ENCODE measurements around the gene SH3GL2.

Gene SH3GL2

GRCh38 chr9:17665450-17665849 is 86.6 kb downstream of the SH3GL2 start:
- DNase-seq = no peak

DNA sequence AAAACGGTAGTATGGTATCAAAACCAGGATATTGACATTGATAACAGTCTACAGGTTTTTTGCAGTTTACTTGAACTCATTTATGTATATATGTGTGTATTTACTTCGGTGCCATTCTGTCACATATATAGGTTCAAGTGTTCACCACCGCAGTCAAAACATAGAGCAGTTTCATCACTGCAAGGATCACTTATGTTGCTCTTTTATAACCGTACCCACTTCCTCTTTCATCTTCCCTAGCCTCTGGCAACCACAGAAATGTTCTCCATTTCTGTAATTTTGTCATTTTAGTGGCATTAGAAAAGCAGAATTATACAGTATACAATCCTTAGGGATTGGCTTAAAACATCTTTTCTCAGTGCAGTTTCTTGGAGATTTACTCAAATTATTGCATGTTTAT is 90.3 kb downstream of the SH3GL2 start:
- DNase-seq = no peak

GRCh38 chr9:17682684-17683083 is 103.8 kb downstream of the SH3GL2 start:
- DNase-seq = no peak

DNA sequence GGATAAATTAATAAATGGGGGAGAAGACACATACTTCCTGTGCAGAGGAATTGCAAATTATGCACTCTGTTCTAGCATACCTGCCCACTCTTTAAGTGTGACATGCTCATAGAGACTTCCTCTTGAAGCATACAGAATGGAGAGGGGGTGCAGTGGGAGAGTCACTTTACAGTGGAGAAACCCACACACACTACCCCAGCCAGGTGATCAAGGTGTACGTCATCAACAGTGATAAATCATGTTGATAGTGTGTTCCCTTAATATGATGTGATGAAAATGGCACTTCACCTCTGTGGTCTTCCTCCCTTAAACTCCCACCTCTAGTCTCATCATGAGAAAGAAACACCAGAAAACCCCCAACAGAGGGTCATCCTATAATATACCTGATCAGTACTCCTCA is 110.0 kb downstream of the SH3GL2 start:
- no peak for DNase-seq

DNA sequence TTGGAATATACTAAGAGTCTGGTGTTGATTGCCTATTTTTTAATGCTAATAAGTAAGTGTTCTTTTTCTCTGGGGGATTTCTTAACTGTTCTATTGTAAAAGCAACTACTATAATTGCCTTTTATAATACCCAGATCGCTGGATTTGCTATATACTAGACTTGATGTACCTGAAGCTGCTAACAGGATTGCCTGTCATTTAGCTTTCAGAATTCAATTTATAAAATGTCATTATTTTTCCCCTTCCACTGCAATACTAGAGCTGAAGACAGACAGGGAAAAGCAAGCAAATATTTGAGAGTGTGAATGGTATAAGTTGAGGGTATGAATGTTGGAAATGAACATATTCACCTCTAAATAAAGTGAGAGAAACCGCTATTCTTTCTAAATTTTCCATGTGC is 115.5 kb downstream of the SH3GL2 start:
- no peak for DNase-seq

GRCh38 chr9:17695482-17695881 is 116.6 kb downstream of the SH3GL2 start:
- DNase-seq = no peak

DNA sequence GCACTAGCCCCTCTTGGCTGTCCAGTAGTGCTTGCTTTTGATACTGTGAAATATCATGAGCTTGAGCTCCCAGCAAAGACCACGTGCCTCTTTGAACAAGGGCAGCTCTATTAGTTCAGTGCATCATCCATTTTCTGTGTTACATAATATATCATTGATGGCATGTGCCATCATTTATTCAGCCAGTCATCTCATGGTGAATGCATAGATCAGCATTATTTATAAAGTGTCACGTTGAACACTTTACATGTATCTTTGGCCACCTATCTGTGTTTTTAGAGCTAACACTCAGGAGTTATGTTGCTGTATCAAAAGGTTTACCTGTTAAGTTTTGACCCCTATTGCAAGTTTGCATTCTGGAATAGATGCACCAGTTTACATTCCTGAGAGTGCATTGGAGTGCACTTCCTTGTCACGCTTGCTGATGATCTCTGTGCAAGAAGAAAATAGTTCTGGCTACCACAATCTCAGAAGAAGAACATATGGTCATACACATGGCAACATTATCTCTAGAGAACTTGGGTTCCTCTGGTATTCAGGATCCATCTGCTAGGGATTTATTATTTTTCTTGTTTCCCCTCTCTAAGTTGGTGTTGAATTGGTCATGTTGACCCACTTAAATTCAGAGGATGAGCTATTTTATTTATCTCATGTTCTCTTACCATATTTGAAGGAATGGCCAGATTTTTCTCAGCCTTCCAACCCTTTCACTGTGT is 120.9 kb downstream of the SH3GL2 start:
- no peak for DNase-seq

- DNase-seq = no peak
These were observed 127.5 kb downstream of the SH3GL2 start for GRCh38 chr9:17706347-17706746.

DNA sequence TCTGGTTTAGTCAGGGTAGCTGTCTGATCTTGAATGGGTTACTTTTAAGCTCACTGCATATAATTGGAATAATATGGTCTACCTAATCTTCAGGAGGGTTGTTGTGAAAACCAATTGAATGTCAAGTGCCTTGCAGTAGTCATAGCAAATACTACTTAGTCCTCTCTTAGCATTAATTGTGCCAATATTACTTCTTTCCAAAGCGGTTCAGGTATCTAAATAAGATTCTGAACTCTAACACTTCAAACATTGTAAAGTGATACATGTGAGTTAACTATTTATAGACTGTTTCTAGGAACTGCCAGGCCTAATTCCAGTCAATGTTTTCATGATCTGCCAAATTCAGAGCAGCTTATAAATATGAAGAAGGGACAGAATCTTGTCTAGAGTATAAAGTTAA is 140.2 kb downstream of the SH3GL2 start:
- DNase-seq = no peak

DNA sequence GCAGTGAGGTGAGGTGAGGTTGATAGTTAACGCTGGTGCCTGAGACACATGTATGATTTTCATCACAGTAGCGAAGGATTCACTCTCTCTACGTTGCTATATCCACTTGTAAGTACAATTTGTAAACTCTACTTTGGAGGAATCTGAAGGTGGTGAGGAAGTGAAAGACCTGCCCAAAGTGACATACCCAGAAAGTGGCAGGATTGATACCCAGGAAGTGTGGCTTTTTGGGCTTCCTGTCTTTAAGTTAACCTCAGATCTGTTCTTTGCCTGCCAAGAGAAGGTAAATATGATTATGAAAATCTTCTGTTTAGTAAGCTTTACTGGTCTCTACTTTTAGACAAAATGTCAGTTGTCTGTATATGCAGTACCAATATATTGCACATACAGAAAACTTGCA is 143.1 kb downstream of the SH3GL2 start:
- DNase-seq = no peak

DNA sequence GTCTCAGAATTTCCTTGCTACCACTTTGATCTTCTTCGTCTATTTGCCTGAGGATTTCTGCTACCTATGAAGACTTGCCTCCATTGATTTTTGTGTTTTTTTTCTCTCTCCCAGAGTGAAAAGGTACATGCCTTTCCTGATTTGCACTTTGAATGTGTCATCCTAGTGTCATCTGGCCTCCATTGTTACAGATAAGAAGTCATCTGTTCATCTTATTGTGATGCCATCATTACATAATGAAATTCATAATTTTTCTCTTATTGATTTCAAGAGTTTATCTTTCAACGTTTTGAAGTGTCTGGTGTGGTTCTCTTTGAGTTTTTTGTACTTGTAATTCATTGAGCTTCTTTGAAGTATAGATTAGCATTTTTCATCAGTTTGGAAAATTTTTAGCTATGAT is 144.8 kb downstream of the SH3GL2 start:
- DNase-seq = no peak

DNA sequence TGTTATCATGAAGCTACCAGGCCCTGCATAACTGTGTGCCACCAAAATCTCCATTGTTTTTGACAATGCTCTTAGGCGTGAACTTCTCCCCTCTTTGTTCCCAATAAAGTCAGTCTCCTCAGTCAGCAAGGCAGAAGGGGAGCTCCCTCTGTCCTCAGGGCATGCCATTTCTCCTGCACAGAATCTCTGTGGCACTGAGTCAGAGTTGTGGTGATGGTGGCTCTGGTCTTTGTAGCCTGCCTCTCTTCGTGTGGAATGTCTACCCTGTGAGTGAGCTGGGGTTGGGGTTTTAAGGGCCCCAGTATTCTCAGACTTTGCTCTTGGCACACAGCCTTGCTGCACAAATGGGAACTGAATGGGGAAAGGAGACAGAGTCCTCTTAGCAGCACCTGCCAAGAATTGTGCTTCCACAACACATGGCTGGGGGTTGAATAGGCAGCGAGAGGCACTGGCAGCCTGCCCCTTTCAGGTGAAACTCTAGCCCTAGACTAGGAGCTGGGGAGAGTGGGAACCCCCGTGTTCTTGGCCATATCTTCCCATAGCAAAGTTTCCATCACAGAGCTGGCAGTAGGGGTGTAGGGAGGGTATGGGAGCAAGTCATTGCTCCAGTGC is 146.6 kb downstream of the SH3GL2 start:
- DNase-seq = no peak

DNA sequence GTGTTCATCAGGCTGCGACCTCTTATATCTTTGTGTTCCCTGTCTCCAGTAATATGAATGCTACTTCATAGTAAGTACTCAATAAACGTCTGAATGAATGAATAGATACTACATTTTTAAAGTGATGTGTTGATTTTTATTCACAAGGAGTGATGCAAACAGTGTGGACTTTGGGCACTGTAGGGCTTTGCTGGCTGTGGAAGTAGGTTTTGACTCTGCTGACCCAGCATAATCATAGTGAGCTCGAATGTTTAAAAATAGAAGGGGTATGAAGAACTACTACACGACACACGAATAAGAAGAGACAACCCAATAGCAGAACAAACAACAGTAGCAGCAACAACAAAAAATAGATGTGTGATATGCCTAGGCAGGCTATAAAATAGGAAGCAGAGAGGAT is 147.4 kb downstream of the SH3GL2 start:
- DNase-seq = no peak

DNA sequence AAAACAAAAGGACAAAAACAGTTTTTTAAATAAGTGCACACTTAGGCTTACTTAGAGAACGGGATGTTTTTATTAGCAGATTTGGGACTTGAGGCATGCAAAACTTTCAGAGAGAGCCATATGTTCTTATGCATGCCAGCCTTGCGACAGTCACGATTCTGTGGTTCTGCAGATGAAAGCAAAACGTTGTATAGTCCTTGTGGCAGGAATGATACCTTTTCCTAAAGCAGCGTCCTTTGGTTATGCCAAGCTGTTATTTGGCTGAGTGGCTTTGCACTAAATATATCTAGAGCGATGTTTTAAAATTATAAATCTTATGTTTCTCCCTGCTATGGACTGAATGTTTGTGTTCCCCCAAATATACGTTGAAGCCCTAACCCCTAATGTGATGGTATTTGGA is 152.0 kb downstream of the SH3GL2 start:
- no peak for DNase-seq

- DNase-seq = no peak
These were observed 152.4 kb downstream of the SH3GL2 start for GRCh38 chr9:17731308-17731707.

GRCh38 chr9:17734674-17735073 is 155.8 kb downstream of the SH3GL2 start:
- DNase-seq = no peak

- no peak for DNase-seq
These were observed 157.0 kb downstream of the SH3GL2 start for GRCh38 chr9:17735859-17736258.

- DNase-seq = no peak
These were observed 160.2 kb downstream of the SH3GL2 start for GRCh38 chr9:17739022-17739421.

DNA sequence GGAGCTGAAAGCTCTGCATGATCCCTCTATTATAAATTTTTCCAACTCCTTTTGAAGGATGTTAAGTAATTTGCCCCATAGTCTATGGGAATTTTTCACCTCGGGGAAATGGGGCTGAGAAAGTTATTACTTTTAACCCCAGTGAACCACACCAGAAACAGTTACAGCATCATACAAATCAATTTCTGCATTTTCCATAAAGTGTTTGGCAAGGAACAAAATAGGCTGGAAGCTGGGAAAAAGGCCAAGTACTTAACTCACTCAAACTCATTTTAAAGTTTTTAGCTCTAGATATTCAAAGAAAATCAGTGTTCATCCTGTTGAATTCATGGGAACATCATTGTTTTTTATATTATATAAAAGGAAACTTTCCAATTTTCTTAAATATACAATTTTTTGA is 160.9 kb downstream of the SH3GL2 start:
- no peak for DNase-seq

GRCh38 chr9:17742067-17742466 is 163.2 kb downstream of the SH3GL2 start:
- DNase-seq = no peak

DNA sequence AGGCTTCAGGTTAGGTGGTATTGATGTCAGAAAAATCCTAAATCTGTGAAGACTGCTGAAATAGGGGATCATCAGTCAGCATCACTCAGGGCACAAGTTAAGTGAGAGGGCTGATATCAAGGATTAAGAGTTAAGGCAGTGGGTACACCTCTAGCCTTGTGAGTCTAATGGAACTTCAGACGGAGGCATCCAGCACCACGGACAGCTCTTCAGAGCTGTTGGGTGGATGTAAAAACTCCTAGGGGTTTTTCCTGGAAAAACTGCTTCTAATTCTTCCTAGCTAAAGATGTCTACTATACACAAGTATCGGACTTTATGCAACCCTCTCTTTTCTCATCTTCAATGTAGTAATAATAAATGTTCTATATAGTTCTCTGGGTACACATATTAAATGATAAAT is 165.9 kb downstream of the SH3GL2 start:
- no peak for DNase-seq

GRCh38 chr9:17750269-17750668 is 171.4 kb downstream of the SH3GL2 start:
- no peak for DNase-seq

DNA sequence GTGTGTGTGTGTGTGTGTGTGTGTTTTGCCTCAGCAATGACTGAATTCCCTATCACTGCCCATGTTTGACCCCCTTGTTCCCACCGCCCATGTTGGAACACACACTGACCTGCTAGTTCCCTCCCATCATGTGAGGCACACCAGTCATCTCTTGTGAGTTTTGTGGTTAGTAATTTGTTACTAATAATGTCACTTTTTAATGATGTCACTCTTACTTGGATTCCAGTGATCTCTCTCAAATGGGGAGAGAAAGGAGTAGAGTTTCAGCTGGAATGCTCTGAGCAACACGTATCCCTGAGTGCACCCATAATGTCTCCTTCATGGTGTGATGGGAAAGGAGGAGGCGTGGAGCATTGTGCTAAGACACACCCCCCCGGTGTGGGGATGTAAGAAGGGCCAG is 172.6 kb downstream of the SH3GL2 start:
- DNase-seq = no peak

DNA sequence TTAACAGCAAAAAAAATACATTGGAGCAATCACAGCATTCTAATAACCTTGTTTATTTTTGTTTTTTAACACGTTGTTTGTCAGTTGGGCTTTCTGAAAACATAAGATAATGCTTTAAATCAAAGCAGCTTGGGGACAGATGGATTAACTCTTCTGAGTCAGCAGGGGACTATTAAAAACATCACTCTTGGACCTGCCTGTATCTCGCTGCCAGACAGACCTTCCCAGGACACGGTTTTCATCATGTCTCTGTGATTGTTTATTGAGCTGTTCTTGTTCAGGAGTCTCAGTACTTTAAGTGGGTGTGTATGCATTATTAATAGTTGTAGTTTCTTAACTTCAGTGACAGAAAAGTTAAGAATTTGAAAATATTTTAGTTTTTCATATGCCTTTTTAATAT is 173.2 kb downstream of the SH3GL2 start:
- DNase-seq = no peak

DNA sequence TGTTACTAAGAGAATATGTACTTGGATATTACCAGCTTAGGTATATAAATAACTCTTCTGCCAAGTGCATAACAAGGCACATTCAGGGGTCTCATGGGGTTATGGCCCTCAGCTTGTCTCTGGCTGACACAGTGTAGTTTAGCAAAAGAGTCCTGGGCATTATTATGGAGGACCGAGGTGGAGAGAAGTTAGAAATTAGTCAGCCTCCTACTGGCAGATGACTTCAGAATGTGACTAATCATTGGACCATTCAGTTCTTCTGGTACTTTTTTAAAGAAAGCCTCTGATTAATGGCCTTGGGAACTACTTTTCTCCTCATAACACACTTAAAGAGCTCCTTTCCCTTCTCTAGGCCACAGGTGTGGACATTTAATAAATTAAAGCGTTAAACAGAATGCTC is 178.9 kb downstream of the SH3GL2 start:
- no peak for DNase-seq

Data from stimulated activated naive CD4-positive, alpha-beta T cell (primary cell).